H9 (cell line): ENCODE data around the gene NUP58. TPM values are rescaled to one million over a fixed set of nuclear protein-coding genes. Genes with fewer than 3 reads are reported as not detected.

Source experiments
- DNase-seq: peaks from one replicate; pipeline ENCODE4 v3.0.0-alpha.2; 2017
- H2AFZ ChIP-seq: one replicate; pipeline ENCODE4 v1.6.1; 2013; ENCODE audit warnings: mild to moderate bottlenecking, low read length, control low read depth, moderate library complexity
- H2AK5ac ChIP-seq: 2 replicates; pipeline ENCODE4 v1.6.1; 2013; ENCODE audit warnings: low read length, control low read depth, mixed read lengths; ENCODE audit not compliant: insufficient read length
- H2BK120ac ChIP-seq: one replicate; pipeline ENCODE4 v1.6.1; 2013; ENCODE audit warnings: low read depth, mild to moderate bottlenecking, low read length, control low read depth, inconsistent platforms; ENCODE audit not compliant: poor library complexity, severe bottlenecking
- H2BK12ac ChIP-seq: 2 replicates; pipeline ENCODE4 v1.6.1; 2013; ENCODE audit warnings: low read length, control low read depth, mixed read lengths, low read depth; ENCODE audit not compliant: insufficient read length
- H2BK15ac ChIP-seq: 2 replicates; pipeline ENCODE4 v1.6.1; 2013; ENCODE audit warnings: low read depth, low read length, control low read depth
- H2BK20ac ChIP-seq: one replicate; pipeline ENCODE4 v1.6.1; 2013; ENCODE audit warnings: low read depth, mild to moderate bottlenecking, low read length, control low read depth, inconsistent platforms; ENCODE audit not compliant: poor library complexity, severe bottlenecking
- H2BK5ac ChIP-seq: 2 replicates; pipeline ENCODE4 v1.6.1; 2013; ENCODE audit warnings: low read length, control low read depth, mixed read lengths; ENCODE audit not compliant: insufficient read length
- H3K14ac ChIP-seq: 2 replicates; pipeline ENCODE4 v1.6.1; 2013; ENCODE audit warnings: low read length, control low read depth; ENCODE audit not compliant: insufficient read depth
- H3K18ac ChIP-seq: 2 replicates; pipeline ENCODE4 v1.6.1; 2013; ENCODE audit warnings: low read depth, mild to moderate bottlenecking, mixed read lengths, low read length, control low read depth; ENCODE audit not compliant: insufficient read length
- H3K23ac ChIP-seq: 2 replicates; pipeline ENCODE4 v1.6.1; 2013; ENCODE audit warnings: low read length, control low read depth, mixed read lengths, low read depth; ENCODE audit not compliant: insufficient read length
- H3K23me2 ChIP-seq: 2 replicates; pipeline ENCODE4 v1.6.1; 2013; ENCODE audit warnings: low read depth, mild to moderate bottlenecking, mixed read lengths, low read length, control low read depth; ENCODE audit not compliant: insufficient read length, poor library complexity, severe bottlenecking
- H3K27ac ChIP-seq: 2 replicates; pipeline ENCODE4 v1.5.1; 2013; ENCODE audit warnings: low read length, control low read depth, mixed read lengths, low read depth; ENCODE audit not compliant: insufficient read length
- H3K27me3 ChIP-seq: 2 replicates; pipeline ENCODE4 v1.6.1; 2013; ENCODE audit warnings: low read length, control low read depth, inconsistent platforms; ENCODE audit not compliant: insufficient read depth
- H3K4ac ChIP-seq: 2 replicates; pipeline ENCODE4 v1.6.1; 2013; ENCODE audit warnings: low read depth, mild to moderate bottlenecking, control low read depth, inconsistent platforms, low read length, moderate library complexity
- H3K4me1 ChIP-seq: 2 replicates; pipeline ENCODE4 v1.6.1; 2013; ENCODE audit warnings: low read length, control low read depth, inconsistent platforms; ENCODE audit not compliant: insufficient read depth
- H3K4me2 ChIP-seq: 2 replicates; pipeline ENCODE4 v1.6.1; 2013; ENCODE audit warnings: low read length, control low read depth, mixed read lengths; ENCODE audit not compliant: insufficient read length, insufficient read depth
- H3K56ac ChIP-seq: 2 replicates; pipeline ENCODE4 v1.6.1; 2013; ENCODE audit warnings: low read depth, mild to moderate bottlenecking, mixed read lengths, low read length, control low read depth; ENCODE audit not compliant: insufficient read length
- H3K79me1 ChIP-seq: 2 replicates; pipeline ENCODE4 v1.6.1; 2013; ENCODE audit warnings: low read depth, mild to moderate bottlenecking, moderate library complexity, low read length, control low read depth, inconsistent platforms; ENCODE audit not compliant: insufficient read depth, poor library complexity, severe bottlenecking
- H3K79me2 ChIP-seq: 2 replicates; pipeline ENCODE4 v1.6.1; 2013; ENCODE audit warnings: low read length, control low read depth, inconsistent platforms; ENCODE audit not compliant: insufficient read depth
- H3K9ac ChIP-seq: 2 replicates; pipeline ENCODE4 v1.6.1; 2013; ENCODE audit warnings: low read length, control low read depth, mixed read lengths; ENCODE audit not compliant: insufficient read length; ENCODE audit errors: extremely low read depth
- H3K9me3 ChIP-seq: one replicate; pipeline ENCODE4 v1.6.1; 2013; ENCODE audit warnings: low read depth, low read length, inconsistent platforms; ENCODE audit not compliant: control insufficient read depth
- H3T11ph ChIP-seq: one replicate; pipeline ENCODE4 v1.6.1; 2013; ENCODE audit warnings: mild to moderate bottlenecking, low read length, control low read depth, inconsistent platforms
- H4K20me1 ChIP-seq: one replicate; pipeline ENCODE4 v1.6.1; 2013; ENCODE audit not compliant: control insufficient read depth, insufficient read length, insufficient read depth
- H4K5ac ChIP-seq: 2 replicates; pipeline ENCODE4 v1.6.1; 2013; ENCODE audit warnings: low read depth, mild to moderate bottlenecking, mixed read lengths, low read length, control low read depth; ENCODE audit not compliant: insufficient read length
- H4K8ac ChIP-seq: replicated peaks from 2 replicates; pipeline ENCODE4 v1.6.1; 2013; ENCODE audit warnings: low read length, control low read depth, mixed read lengths, low read depth; ENCODE audit not compliant: insufficient read length
- H4K91ac ChIP-seq: 2 replicates; pipeline ENCODE4 v1.6.1; 2013; ENCODE audit warnings: low read depth, mild to moderate bottlenecking, moderate library complexity, mixed read lengths, low read length, control low read depth; ENCODE audit not compliant: insufficient read length
- H3K27ac Mint-ChIP-seq, 3 experiments: 2 replicates in 2 of 3; 3 replicates in 1 of 3; pipeline ENCODE4 v1.8.0; 2020 to 2021; ENCODE audit warnings: mixed read lengths in 3 of 3, mild to moderate bottlenecking in 1 of 3, moderate library complexity in 1 of 3
- H3K27me3 Mint-ChIP-seq: 2 replicates; pipeline ENCODE4 v1.8.0; 2021; ENCODE audit warnings: low read depth, mild to moderate bottlenecking, moderate library complexity, mixed read lengths
- H3K36me3 Mint-ChIP-seq, 3 experiments: 2 replicates in 2 of 3; 3 replicates in 1 of 3; pipeline ENCODE4 v1.8.0; 2020 to 2021; ENCODE audit warnings: low read depth in 3 of 3, mixed read lengths in 3 of 3; ENCODE audit not compliant: insufficient read depth in 1 of 3
- H3K4me1 Mint-ChIP-seq, 2 experiments: 2 replicates each; pipeline ENCODE4 v1.8.0; 2020; ENCODE audit warnings: mixed read lengths in 2 of 2
- H3K4me3 Mint-ChIP-seq, 2 experiments: 2 replicates in 1 of 2; 3 replicates in 1 of 2; pipeline ENCODE4 v1.8.0; 2020 to 2021; ENCODE audit warnings: mild to moderate bottlenecking in 2 of 2, mixed read lengths in 2 of 2, moderate library complexity in 1 of 2
- H3K9me3 Mint-ChIP-seq, 2 experiments: 2 replicates in 1 of 2; 3 replicates in 1 of 2; pipeline ENCODE4 v1.8.0; 2020; ENCODE audit warnings: mild to moderate bottlenecking in 2 of 2, mixed read lengths in 2 of 2, moderate library complexity in 1 of 2
- WGBS: extraction: QIAGEN DNeasy Blood & Tissue Kit; methylation state at CpG from one replicate; pipeline ENCODE4 v1.1.7; 2013; ENCODE audit warnings: missing lambda C conversion rate, low lambda C conversion rate, mixed read lengths; ENCODE audit not compliant: insufficient read length; ENCODE audit errors: extremely low coverage; 5-methylcytosine and 5-hydroxymethylcytosine counted together
- total RNA-seq: library from RNA; stranded (reverse); gene quantifications from 2 replicates; pipeline ENCODE4 v1.2.1, GENCODE V29; 2021
- TF ChIP-seq, protein P1 (sequence below): fragments of 200-600 bp; sonication (generic); conservative IDR thresholded peaks from 3 replicates; pipeline ENCODE4 v1.8.0; 2021; ENCODE audit warnings: antibody characterized with exemption, mild to moderate bottlenecking

The NUP58 gene
- total RNA-seq, 1 experiment from 2014 or later: 77.6 TPM

DNA sequence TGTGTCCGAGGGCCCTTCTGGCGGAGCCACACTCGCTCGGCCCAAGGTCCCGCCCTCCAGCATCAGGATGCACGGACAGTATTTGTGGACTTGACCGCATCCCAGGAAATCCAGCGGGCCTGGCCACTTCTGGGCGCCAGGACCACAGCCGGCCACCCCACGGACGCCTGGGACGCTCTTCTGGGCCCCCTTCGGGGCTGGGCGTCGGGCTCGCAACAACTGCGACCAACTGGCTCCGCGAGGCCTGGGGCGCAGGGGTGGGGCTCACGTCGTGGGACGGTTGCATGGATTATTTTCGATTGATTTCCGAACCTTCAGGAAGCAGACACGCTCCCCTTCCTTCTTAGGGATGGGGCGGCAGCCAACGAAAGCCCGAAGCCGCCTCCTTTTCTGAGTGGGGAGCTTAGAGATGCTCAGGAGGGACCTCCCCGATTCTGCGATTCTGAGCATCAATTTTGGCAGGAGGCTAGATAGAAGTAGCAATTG, 521 bp upstream of the NUP58 start:
- H3K4me3 Mint-ChIP-seq: peak overlapping the region; percentile 92 to 93
- H2BK20ac ChIP-seq: no peak overlapping the region
- no peak overlapping the region for H3K23ac ChIP-seq
- H3K27me3 ChIP-seq: no peaks in the 10 kb centered on the region
- no peak overlapping the region for H2BK5ac ChIP-seq
- no peak overlapping the region for H2BK15ac ChIP-seq
- no peaks in the 10 kb centered on the region for H3K4me1 ChIP-seq
- H3K9me3 ChIP-seq: no peaks in the 10 kb centered on the region
- peaks cover 28% of the 10 kb centered on the region for H3K79me2 ChIP-seq
- no peak overlapping the region for H2BK12ac ChIP-seq
- H3K18ac ChIP-seq: peak overlapping the region; percentile 25
- H2AFZ ChIP-seq: no peak overlapping the region
- H4K20me1 ChIP-seq: no peaks in the 10 kb centered on the region
- H4K91ac ChIP-seq: no peak overlapping the region
- no peak overlapping the region for H3T11ph ChIP-seq
- H3K9me3 Mint-ChIP-seq: peaks cover 0 to 6% of the 10 kb centered on the region in 2 experiments; a peak in 2 of 5 replicates
- H3K27ac Mint-ChIP-seq: no peak overlapping the region
- peak; percentile 32 for DNase-seq
- no peak overlapping the region for H4K8ac ChIP-seq
- no peak overlapping the region for H2AK5ac ChIP-seq
- no peak overlapping the region for H2BK120ac ChIP-seq
- H3K4me1 Mint-ChIP-seq: peaks cover 15% of the 10 kb centered on the region in 2 experiments
- no peak overlapping the region for H3K27ac ChIP-seq
- TF ChIP-seq, protein P1, sequence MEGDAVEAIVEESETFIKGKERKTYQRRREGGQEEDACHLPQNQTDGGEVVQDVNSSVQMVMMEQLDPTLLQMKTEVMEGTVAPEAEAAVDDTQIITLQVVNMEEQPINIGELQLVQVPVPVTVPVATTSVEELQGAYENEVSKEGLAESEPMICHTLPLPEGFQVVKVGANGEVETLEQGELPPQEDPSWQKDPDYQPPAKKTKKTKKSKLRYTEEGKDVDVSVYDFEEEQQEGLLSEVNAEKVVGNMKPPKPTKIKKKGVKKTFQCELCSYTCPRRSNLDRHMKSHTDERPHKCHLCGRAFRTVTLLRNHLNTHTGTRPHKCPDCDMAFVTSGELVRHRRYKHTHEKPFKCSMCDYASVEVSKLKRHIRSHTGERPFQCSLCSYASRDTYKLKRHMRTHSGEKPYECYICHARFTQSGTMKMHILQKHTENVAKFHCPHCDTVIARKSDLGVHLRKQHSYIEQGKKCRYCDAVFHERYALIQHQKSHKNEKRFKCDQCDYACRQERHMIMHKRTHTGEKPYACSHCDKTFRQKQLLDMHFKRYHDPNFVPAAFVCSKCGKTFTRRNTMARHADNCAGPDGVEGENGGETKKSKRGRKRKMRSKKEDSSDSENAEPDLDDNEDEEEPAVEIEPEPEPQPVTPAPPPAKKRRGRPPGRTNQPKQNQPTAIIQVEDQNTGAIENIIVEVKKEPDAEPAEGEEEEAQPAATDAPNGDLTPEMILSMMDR: no peak
- H3K79me1 ChIP-seq: no peaks in the 10 kb centered on the region
- H3K4me2 ChIP-seq: peak overlapping the region; percentile 76
- peaks cover 6 to 25% (median 24%) of the 10 kb centered on the region in 3 experiments for H3K36me3 Mint-ChIP-seq
- H3K14ac ChIP-seq: no peak overlapping the region
- no peak overlapping the region for H3K4ac ChIP-seq
- no peaks in the 10 kb centered on the region for H3K23me2 ChIP-seq
- H3K56ac ChIP-seq: no peak overlapping the region
- H4K5ac ChIP-seq: no peak overlapping the region
- H3K9ac ChIP-seq: no peak overlapping the region
- H3K27me3 Mint-ChIP-seq: peaks cover 44% of the 10 kb centered on the region
- WGBS: no CpG with 5 or more reads among the region's 33 CpGs
